Loucy (cell line): Measurements from ENCODE around the gene CAMK1.

Experiments
- H2AFZ ChIP-seq: fragments of 200-600 bp; sonication (generic); 2 replicates; pipeline ENCODE4 v1.6.0; 2016; ENCODE audit warnings: antibody characterized with exemption, mild to moderate bottlenecking, low read length, moderate library complexity
- H3F3A ChIP-seq: fragments of 200-600 bp; 2 replicates; pipeline ENCODE4 v1.6.0; 2016; ENCODE audit warnings: antibody characterized with exemption, low read depth, mild to moderate bottlenecking
- H3K27me3 ChIP-seq: fragments of 200-600 bp; sonication (generic); 2 replicates; pipeline ENCODE4 v1.6.1; 2014; ENCODE audit warnings: low read length, mild to moderate bottlenecking; ENCODE audit not compliant: insufficient read depth, poor library complexity, severe bottlenecking
- H3K36me3 ChIP-seq: fragments of 200-600 bp; sonication (generic); 2 replicates; pipeline ENCODE4 v1.6.1; 2016; ENCODE audit warnings: low read length; ENCODE audit not compliant: insufficient read depth
- H3K4me1 ChIP-seq: fragments of 200-600 bp; sonication (generic); 2 replicates; pipeline ENCODE4 v1.5.1; 2014; ENCODE audit warnings: low read length, mild to moderate bottlenecking; ENCODE audit not compliant: insufficient read depth, poor library complexity, severe bottlenecking
- H3K4me2 ChIP-seq: fragments of 200-600 bp; sonication (generic); 2 replicates; pipeline ENCODE4 v1.6.0; 2014; ENCODE audit warnings: antibody characterized with exemption, low read length, low read depth, mild to moderate bottlenecking; ENCODE audit not compliant: poor library complexity, severe bottlenecking
- H3K4me3 ChIP-seq: fragments of 200-600 bp; sonication (generic); 2 replicates; pipeline ENCODE4 v1.5.1; 2014; ENCODE audit warnings: low read length, mild to moderate bottlenecking, mixed read lengths; ENCODE audit not compliant: poor library complexity, severe bottlenecking
- H3K79me2 ChIP-seq: fragments of 200-600 bp; sonication (generic); 2 replicates; pipeline ENCODE4 v1.6.1; 2014; ENCODE audit warnings: low read length; ENCODE audit not compliant: insufficient read depth
- H3K9ac ChIP-seq: fragments of 200-600 bp; sonication (generic); 2 replicates; pipeline ENCODE4 v1.6.0; 2014; ENCODE audit warnings: mild to moderate bottlenecking, low read depth, low read length, moderate library complexity; ENCODE audit not compliant: poor library complexity, severe bottlenecking
- H3K9me2 ChIP-seq: fragments of 200-600 bp; sonication (generic); replicated peaks from 2 replicates; pipeline ENCODE4 v1.6.1; 2016; ENCODE audit warnings: low read depth, low read length, mixed read lengths
- H3K9me3 ChIP-seq: fragments of 200-600 bp; sonication (generic); 2 replicates; pipeline ENCODE4 v1.6.1; 2014; ENCODE audit warnings: mild to moderate bottlenecking, antibody characterized with exemption, low read length, low read depth; ENCODE audit not compliant: insufficient read depth
- H4K20me1 ChIP-seq: fragments of 200-600 bp; sonication (generic); 2 replicates; pipeline ENCODE4 v1.6.0; 2014; ENCODE audit warnings: antibody characterized with exemption, low read length, mild to moderate bottlenecking; ENCODE audit not compliant: insufficient read depth, poor library complexity, severe bottlenecking
- EZH2phosphoT487 ChIP-seq: fragments of 200-600 bp; IDR thresholded peaks from 2 replicates; pipeline ENCODE4 v1.6.1; 2018; ENCODE audit warnings: antibody characterized with exemption, mild to moderate bottlenecking, moderate library complexity, borderline replicate concordance
- TF ChIP-seq, protein P1 (sequence below): fragments of 200-600 bp; sonication (generic); conservative IDR thresholded peaks from 2 replicates; pipeline ENCODE4 v1.5.1; 2014; ENCODE audit warnings: mild to moderate bottlenecking, antibody characterized with exemption, low read length

Gene CAMK1

DNA sequence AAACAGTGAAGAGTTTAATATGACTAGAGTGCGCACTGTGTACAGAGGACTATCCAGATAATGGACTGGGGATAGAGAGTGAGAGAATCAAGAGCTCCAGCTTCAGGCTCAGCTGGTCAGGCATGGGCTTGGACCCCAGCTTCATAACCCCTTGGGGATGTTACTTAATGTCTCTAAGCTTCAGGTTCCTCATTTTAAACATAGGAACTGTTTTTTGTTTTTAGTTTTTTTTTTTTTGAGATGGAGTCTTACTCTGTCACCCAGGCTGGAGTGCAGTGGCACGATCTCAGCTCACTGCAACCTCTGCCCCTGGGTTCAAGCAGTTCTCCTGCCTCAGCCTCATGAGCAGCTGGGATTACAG, 48.1 kb downstream of the CAMK1 start:
- H3K36me3 ChIP-seq: no peaks in the 10 kb centered on the region
- H3K4me3 ChIP-seq: no peak overlapping the region
- TF ChIP-seq, protein P1, sequence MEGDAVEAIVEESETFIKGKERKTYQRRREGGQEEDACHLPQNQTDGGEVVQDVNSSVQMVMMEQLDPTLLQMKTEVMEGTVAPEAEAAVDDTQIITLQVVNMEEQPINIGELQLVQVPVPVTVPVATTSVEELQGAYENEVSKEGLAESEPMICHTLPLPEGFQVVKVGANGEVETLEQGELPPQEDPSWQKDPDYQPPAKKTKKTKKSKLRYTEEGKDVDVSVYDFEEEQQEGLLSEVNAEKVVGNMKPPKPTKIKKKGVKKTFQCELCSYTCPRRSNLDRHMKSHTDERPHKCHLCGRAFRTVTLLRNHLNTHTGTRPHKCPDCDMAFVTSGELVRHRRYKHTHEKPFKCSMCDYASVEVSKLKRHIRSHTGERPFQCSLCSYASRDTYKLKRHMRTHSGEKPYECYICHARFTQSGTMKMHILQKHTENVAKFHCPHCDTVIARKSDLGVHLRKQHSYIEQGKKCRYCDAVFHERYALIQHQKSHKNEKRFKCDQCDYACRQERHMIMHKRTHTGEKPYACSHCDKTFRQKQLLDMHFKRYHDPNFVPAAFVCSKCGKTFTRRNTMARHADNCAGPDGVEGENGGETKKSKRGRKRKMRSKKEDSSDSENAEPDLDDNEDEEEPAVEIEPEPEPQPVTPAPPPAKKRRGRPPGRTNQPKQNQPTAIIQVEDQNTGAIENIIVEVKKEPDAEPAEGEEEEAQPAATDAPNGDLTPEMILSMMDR: no peak
- TF ChIP-seq EZH2phosphoT487: no peak
- H3K9me2 ChIP-seq: no peaks in the 10 kb centered on the region
- no peaks in the 10 kb centered on the region for H3K9me3 ChIP-seq
- no peak overlapping the region for H3K4me2 ChIP-seq
- no peaks in the 10 kb centered on the region for H4K20me1 ChIP-seq
- H3K4me1 ChIP-seq: peaks cover 3% of the 10 kb centered on the region
- no peak overlapping the region for H3K9ac ChIP-seq
- no peak overlapping the region for H2AFZ ChIP-seq
- no peaks in the 10 kb centered on the region for H3F3A ChIP-seq
- H3K27me3 ChIP-seq: no peaks in the 10 kb centered on the region
- H3K79me2 ChIP-seq: no peaks in the 10 kb centered on the region

DNA sequence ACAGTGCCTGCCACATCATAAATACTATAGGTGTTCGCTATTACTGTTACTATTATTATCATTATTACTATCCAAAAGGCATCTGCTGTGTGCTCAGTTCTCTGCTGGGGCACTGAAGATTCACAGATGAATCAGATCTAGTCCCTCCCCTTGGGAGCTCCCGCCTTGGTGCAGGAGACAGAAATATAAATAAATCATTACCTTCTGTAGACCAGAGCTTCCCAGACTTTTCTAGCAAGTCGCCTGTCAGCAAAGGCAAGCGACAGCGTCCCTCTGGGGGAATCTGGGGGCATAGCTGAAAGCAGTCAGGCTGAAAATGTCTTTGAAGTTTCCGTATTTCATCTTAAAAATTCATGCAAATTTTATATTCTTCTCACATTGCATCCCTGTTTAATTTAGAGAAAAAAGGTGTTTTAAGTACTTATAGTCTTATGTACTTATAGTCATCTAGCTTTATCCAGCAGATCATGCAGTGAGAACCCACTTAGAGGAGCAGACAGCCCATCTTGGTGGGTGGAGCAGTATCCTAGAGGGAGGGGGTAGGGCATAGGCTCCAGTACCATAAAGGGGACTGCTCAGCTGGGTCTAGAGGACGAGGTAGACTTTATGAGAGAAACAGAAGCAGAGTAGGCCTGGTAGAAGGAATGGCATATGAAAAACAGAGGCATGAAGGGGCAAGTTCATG, 48.6 kb downstream of the CAMK1 start:
- Histone ChIP-seq H3K27me3 (no peaks in the 10 kb centered on the region), H3K79me2 (no peaks in the 10 kb centered on the region), H3K4me1 (peaks cover 3% of the 10 kb centered on the region), H3K9me3 (no peaks in the 10 kb centered on the region), H3K36me3 (no peaks in the 10 kb centered on the region), H3K4me2 (no peak overlapping the region), H3K4me3 (no peak overlapping the region), H3K9me2 (no peaks in the 10 kb centered on the region), H2AFZ (no peak overlapping the region), H3F3A (no peaks in the 10 kb centered on the region), H3K9ac (no peak overlapping the region), H4K20me1 (no peaks in the 10 kb centered on the region)
- TF ChIP-seq EZH2phosphoT487: no peak

DNA sequence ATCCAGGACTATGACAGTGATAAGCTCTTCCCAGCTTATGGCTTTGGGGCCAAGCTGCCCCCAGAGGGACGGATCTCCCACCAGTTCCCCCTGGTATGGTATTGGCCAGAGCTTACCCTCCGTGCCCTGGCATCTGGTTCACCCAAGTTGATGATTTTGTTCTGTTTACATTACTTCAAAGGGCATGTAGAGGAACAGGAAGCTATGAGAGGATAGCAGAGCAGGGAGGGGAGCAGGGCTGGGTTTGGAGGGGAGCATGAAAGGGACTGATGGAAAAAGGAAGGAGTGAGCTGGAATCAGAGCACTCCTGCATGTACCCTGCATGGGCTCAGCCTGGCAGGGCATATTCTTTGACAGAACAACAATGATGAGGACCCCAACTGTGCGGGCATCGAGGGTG, 51.6 kb downstream of the CAMK1 start:
- Histone ChIP-seq H3K4me1 (peaks cover 3% of the 10 kb centered on the region), H3K4me2 (no peak overlapping the region), H3F3A (no peaks in the 10 kb centered on the region), H3K9me2 (no peaks in the 10 kb centered on the region), H3K9ac (no peak overlapping the region), H4K20me1 (no peaks in the 10 kb centered on the region), H3K9me3 (no peaks in the 10 kb centered on the region), H2AFZ (no peak overlapping the region), H3K27me3 (no peaks in the 10 kb centered on the region), H3K4me3 (no peak overlapping the region), H3K36me3 (no peaks in the 10 kb centered on the region), H3K79me2 (no peaks in the 10 kb centered on the region)
- TF ChIP-seq EZH2phosphoT487: no peak
- TF ChIP-seq, protein P1: no peak

DNA sequence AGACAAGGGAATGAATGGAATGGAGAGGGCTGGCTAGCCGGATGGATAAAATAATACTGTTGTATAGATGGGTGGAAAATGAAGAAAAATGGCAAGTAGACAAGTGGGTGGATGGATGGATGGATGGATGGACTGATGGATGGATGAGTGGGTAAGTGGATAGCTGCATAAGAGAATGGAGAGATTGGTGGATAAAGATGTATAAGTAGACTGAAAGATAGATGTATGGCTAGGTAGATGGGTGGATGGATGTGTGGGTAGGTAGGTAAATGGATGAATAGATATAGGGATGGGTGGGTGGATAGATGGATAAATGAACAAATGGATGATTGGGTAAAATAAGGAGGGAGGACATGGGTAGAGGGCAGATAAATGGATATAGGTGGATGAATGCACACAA, 52.2 kb downstream of the CAMK1 start:
- H3F3A ChIP-seq: no peaks in the 10 kb centered on the region
- TF ChIP-seq, protein P1: no peak
- TF ChIP-seq EZH2phosphoT487: no peak
- H3K9me2 ChIP-seq: no peaks in the 10 kb centered on the region
- no peak overlapping the region for H3K9ac ChIP-seq
- H3K36me3 ChIP-seq: no peaks in the 10 kb centered on the region
- H2AFZ ChIP-seq: no peak overlapping the region
- no peaks in the 10 kb centered on the region for H4K20me1 ChIP-seq
- H3K9me3 ChIP-seq: no peaks in the 10 kb centered on the region
- H3K79me2 ChIP-seq: no peaks in the 10 kb centered on the region
- H3K27me3 ChIP-seq: no peaks in the 10 kb centered on the region
- no peak overlapping the region for H3K4me3 ChIP-seq
- no peak overlapping the region for H3K4me2 ChIP-seq
- H3K4me1 ChIP-seq: peaks cover 3% of the 10 kb centered on the region
